Stimulated activated naive CD8-positive, alpha-beta T cell treated with anti-CD3 and anti-CD28 coated beads, Interleukin-15, Interleukin-2, amounts not matched to agents 100 U/mL and 50 U/mL, for 24 hours (primary cell): ENCODE data around the gene DISP2.

Experiments
- ATAC-seq: fragments of 150-1000 bp; cut with Tn5 transposase; one replicate; pipeline ENCODE4 v1.10.0; 2021
- DNase-seq: peaks from one replicate; pipeline ENCODE4 v3.0.0; 2021

The DISP2 gene

GRCh38 chr15:40357723-40358470, at the start of gene DISP2:
Gene DISP2, plus strand, starts transcription at chr15:40358219. Its CDS starts 103 bp downstream, at chr15:40358322.
- peak; percentile 90 for ATAC-seq
- DNase-seq: peak; percentile 95

- DNase-seq (no peak), ATAC-seq (no peak)
Observed at GRCh38 chr15:40309344-40309862, 48.6 kb upstream of the DISP2 start.

- peak; percentile 81 for DNase-seq
- ATAC-seq: peak; percentile 48
Observed at GRCh38 chr15:40310001-40310959, 47.7 kb upstream of the DISP2 start.

GRCh38 chr15:40310993-40311392, 47.0 kb upstream of the DISP2 start:
- no peak for DNase-seq

GRCh38 chr15:40312370-40313158, 45.5 kb upstream of the DISP2 start:
- ATAC-seq: no peak
- DNase-seq: no peak

More at GRCh38 chr15:40310993-40311392, 47.0 kb upstream of the DISP2 start:
- no peak for ATAC-seq

GRCh38 chr15:40313531-40314398, 44.3 kb upstream of the DISP2 start:
- ATAC-seq (no peak), DNase-seq (no peak)

GRCh38 chr15:40314723-40315276, 43.2 kb upstream of the DISP2 start:
- no peak for ATAC-seq
- no peak for DNase-seq

GRCh38 chr15:40316931-40317330, 41.1 kb upstream of the DISP2 start:
- ATAC-seq (no peak), DNase-seq (no peak)

- ATAC-seq (no peak), DNase-seq (no peak)
Observed at GRCh38 chr15:40317580-40317979, 40.4 kb upstream of the DISP2 start.

GRCh38 chr15:40320409-40320808, 37.6 kb upstream of the DISP2 start:
- DNase-seq: no peak
- ATAC-seq: no peak

- DNase-seq (peak; percentile 54), ATAC-seq (no peak)
Observed at GRCh38 chr15:40320931-40321371, 37.1 kb upstream of the DISP2 start.

GRCh38 chr15:40322531-40323238, 35.3 kb upstream of the DISP2 start:
- no peak for DNase-seq
- no peak for ATAC-seq

- peak; percentile 98 for ATAC-seq
- peak; percentile 92 for DNase-seq
Observed at GRCh38 chr15:40323239-40323952, 34.6 kb upstream of the DISP2 start, which contains the start of gene INAFM2. Gene INAFM2, plus strand, starts transcription at chr15:40323692. Its CDS starts 364 bp downstream, at chr15:40324056.

GRCh38 chr15:40323953-40324937, 33.8 kb upstream of the DISP2 start:
- ATAC-seq: no peak
- peak; percentile 53 for DNase-seq

GRCh38 chr15:40325188-40325587, 32.8 kb upstream of the DISP2 start:
- no peak for DNase-seq
- ATAC-seq: no peak

GRCh38 chr15:40325700-40326099, 32.3 kb upstream of the DISP2 start:
- DNase-seq (no peak), ATAC-seq (no peak)

- ATAC-seq (no peak), DNase-seq (no peak)
Observed at GRCh38 chr15:40327457-40327856, 30.6 kb upstream of the DISP2 start.

- no peak for ATAC-seq
- no peak for DNase-seq
Observed at GRCh38 chr15:40328176-40328575, 29.8 kb upstream of the DISP2 start.
